ENCODE results near the gene SLC39A10. TPM values are rescaled to one million over a fixed set of nuclear protein-coding genes. Genes with fewer than 3 reads are reported as not detected.

The SLC39A10 gene
- total RNA-seq, 1 donor from 2014 or later, result 33.2 TPM

GRCh38 chr2:195730912-195731311 is 73.9 kb downstream of the SLC39A10 start:
- DNase-seq, result no peak

GRCh38 chr2:195732574-195732973 is 75.5 kb downstream of the SLC39A10 start:
- DNase-seq, result no peak

DNA sequence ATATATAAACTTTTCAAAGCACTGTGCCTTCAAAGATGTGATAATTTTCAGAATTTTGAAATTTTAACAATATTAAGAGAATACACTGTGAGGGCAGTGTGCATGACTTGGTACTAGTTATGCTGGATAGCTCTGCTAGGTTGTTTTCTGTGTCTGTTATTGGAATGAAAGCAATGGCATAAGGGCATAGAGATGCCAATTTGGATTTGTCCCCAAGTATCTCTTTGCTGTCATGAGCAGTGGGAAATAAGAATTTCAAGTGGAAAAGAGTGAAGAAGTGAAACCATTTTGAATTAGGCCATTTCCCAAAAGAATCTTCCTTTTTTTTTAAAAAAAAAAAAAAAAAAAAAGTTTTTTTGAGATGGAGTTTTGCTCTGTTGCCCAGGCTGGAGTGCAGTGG is 76.8 kb downstream of the SLC39A10 start:
- DNase-seq, result no peak

- no peak for DNase-seq
Measured at GRCh38 chr2:195734395-195734794, 77.4 kb downstream of the SLC39A10 start.

GRCh38 chr2:195734931-195735330 is 77.9 kb downstream of the SLC39A10 start:
- no peak for DNase-seq

DNA sequence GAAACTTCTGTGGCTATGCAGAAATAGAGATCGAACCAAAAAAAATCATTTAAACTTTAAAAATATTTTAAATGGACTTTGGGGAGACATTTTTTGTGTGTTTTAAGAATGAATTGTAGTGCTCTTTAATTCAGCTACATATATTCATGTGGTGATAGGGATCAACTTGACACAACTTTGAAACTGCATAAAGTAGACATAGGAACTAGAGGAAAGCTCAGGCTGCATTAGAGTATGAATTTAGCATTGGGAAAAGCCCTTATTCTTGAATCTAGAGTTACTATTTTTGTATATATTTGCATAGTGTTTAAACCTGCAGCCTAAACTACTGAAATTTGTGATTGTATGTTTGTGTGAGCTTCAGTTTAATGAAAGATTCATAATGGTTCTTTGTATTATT is 78.3 kb downstream of the SLC39A10 start:
- no peak for DNase-seq

- no peak for DNase-seq
Measured at GRCh38 chr2:195737511-195738325, 80.7 kb downstream of the SLC39A10 start.

GRCh38 chr2:195741191-195741590 is 84.2 kb downstream of the SLC39A10 start:
- no peak for DNase-seq

- DNase-seq, result no peak
Measured at GRCh38 chr2:195756218-195756942, 99.4 kb downstream of the SLC39A10 start.

GRCh38 chr2:195758846-195759245 is 101.8 kb downstream of the SLC39A10 start:
- DNase-seq, result no peak

- DNase-seq, result no peak
Measured at GRCh38 chr2:195759877-195760276, 102.9 kb downstream of the SLC39A10 start.

DNA sequence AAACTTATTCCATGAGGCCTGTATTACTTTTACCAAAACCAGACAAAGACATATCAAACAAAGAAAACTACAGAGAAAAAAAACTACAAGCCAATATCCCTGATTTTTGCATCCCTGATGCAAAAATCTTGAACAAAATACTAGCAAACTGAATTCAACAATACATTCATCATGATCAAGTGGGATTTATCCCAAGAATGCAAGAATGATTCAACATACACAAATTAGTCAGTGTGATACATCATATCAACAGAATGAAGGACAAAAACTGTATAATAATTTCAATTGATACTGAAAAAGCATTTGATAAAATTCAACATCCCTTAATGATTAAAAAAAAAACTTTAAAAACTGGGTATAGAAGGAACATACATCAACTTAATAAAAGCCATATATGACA is 106.8 kb downstream of the SLC39A10 start:
- no peak for DNase-seq

- no peak for DNase-seq
Measured at GRCh38 chr2:195766691-195767090, 109.7 kb downstream of the SLC39A10 start.

- no peak for DNase-seq
Measured at GRCh38 chr2:195768431-195768830, 111.4 kb downstream of the SLC39A10 start.

GRCh38 chr2:195769975-195770374 is 112.9 kb downstream of the SLC39A10 start:
- DNase-seq, result no peak

- DNase-seq, result no peak
Measured at GRCh38 chr2:195779491-195779890, 122.5 kb downstream of the SLC39A10 start.

DNA sequence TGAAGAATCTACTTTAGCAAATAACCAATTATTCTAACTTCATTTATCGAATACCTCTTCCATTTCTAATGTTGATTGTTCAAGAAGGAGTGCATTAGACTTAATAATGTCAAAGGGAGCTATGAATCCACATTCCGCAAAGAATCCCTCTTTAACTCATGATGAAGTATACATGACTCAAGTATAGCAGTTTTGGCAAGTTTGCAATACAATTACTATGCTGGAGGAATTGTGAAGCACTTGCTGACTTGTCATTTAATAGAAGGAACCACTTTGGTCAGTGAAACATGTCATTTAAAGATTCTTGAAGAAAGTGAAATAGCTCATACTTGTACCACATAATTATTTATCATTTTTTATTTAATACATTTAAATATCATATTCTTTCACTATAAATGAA is 125.1 kb downstream of the SLC39A10 start:
- DNase-seq, result no peak

Small RNA genes lying within 50 kb of the gene (small RNA-seq; reads per million reads assigned to genes)
- not detected for gene RNU6-915P (ENCODE audit: low replicate concordance)
